ENCODE results near the gene KCNMA1.

Gene KCNMA1

GRCh38 chr10:77315496-77316129 is 322.0 kb downstream of the KCNMA1 start:
- WGBS: 92% methylated on average over 1 of the region's 1 CpG
- H3K27ac ChIP-seq (ENCODE audit: low read depth, low read length): no peak overlapping the region
- no peak overlapping the region for H3K4me3 ChIP-seq (ENCODE audit: low read length)
- H3K9me3 ChIP-seq (ENCODE audit: insufficient read depth, low read depth, low read length): no peaks in the 10 kb centered on the region
- no peak overlapping the region for H3K9ac ChIP-seq (ENCODE audit: low read depth, low read length)
- peaks cover 9% of the 10 kb centered on the region for H3K4me1 ChIP-seq (ENCODE audit: insufficient read depth, low read length)
- H3K27me3 ChIP-seq (ENCODE audit: insufficient read depth, low read length): no peaks in the 10 kb centered on the region
- no peaks in the 10 kb centered on the region for H3K36me3 ChIP-seq (ENCODE audit: insufficient read depth, low read length)

GRCh38 chr10:77313066-77313750 is 324.4 kb downstream of the KCNMA1 start:
- Histone ChIP-seq H3K27ac (ENCODE audit: low read depth, low read length) (no peak overlapping the region), H3K36me3 (ENCODE audit: insufficient read depth, low read length) (no peaks in the 10 kb centered on the region), H3K4me3 (ENCODE audit: low read length) (no peak overlapping the region), H3K9me3 (ENCODE audit: insufficient read depth, low read depth, low read length) (no peaks in the 10 kb centered on the region), H3K27me3 (ENCODE audit: insufficient read depth, low read length) (no peaks in the 10 kb centered on the region), H3K9ac (ENCODE audit: low read depth, low read length) (no peak overlapping the region), H3K4me1 (ENCODE audit: insufficient read depth, low read length) (peaks cover 9% of the 10 kb centered on the region)
- 91% methylated on average over 13 of the region's 13 CpGs for WGBS

DNA sequence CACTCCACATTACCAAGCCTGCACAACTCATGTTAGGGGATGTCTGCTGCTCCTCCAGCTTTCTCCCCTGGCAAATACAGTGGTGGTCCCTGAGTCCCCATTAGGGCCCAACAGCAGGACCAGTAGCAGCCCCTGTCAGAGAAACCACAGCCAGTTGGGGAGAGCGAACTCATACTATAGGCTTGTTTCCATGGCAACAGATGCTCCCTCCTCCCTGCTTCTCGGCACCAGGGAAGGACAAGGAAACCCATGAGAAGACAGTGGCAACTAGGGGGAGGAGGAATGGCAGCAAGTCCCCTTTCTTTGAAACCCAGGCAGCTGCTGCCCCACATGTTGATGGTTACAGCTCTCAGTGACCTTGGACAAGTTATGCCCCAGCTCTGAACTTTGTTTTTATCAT is 326.4 kb downstream of the KCNMA1 start:
- H3K4me1 ChIP-seq (ENCODE audit: insufficient read depth, low read length): peaks cover 9% of the 10 kb centered on the region
- no peak overlapping the region for H3K27ac ChIP-seq (ENCODE audit: low read depth, low read length)
- no peaks in the 10 kb centered on the region for H3K27me3 ChIP-seq (ENCODE audit: insufficient read depth, low read length)
- WGBS: 44% methylated on average over 2 of the region's 2 CpGs
- no peaks in the 10 kb centered on the region for H3K9me3 ChIP-seq (ENCODE audit: insufficient read depth, low read depth, low read length)
- no peak overlapping the region for H3K4me3 ChIP-seq (ENCODE audit: low read length)
- no peak overlapping the region for H3K9ac ChIP-seq (ENCODE audit: low read depth, low read length)
- H3K36me3 ChIP-seq (ENCODE audit: insufficient read depth, low read length): no peaks in the 10 kb centered on the region

GRCh38 chr10:77310288-77310840 is 327.2 kb downstream of the KCNMA1 start:
- no peaks in the 10 kb centered on the region for H3K9me3 ChIP-seq (ENCODE audit: insufficient read depth, low read depth, low read length)
- H3K4me1 ChIP-seq (ENCODE audit: insufficient read depth, low read length): peaks cover 9% of the 10 kb centered on the region
- no peak overlapping the region for H3K4me3 ChIP-seq (ENCODE audit: low read length)
- no peaks in the 10 kb centered on the region for H3K27me3 ChIP-seq (ENCODE audit: insufficient read depth, low read length)
- 86% methylated on average over 6 of the region's 6 CpGs for WGBS
- no peak overlapping the region for H3K27ac ChIP-seq (ENCODE audit: low read depth, low read length)
- H3K36me3 ChIP-seq (ENCODE audit: insufficient read depth, low read length): no peaks in the 10 kb centered on the region
- H3K9ac ChIP-seq (ENCODE audit: low read depth, low read length): no peak overlapping the region

DNA sequence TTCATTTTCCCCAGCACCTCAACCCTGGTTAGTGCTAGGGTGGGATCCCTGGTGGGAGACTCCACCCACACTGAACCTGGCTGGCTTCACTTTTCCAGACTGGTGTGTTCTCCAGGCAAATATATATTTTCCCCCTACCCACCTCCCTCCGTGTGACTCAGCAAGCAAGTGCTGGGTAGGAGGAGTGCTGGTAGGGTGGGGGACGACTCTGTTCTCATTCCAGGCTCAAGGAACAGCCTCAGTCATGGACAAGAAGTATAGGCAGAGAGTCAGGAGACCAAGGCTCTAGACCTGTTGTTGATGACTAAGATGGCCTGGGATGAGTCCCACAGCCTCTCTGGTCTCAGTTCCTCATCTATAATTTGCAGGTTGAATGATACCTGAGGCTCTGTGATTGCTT is 328.1 kb downstream of the KCNMA1 start:
- no peaks in the 10 kb centered on the region for H3K36me3 ChIP-seq (ENCODE audit: insufficient read depth, low read length)

GRCh38 chr10:77309092-77309491 is 328.5 kb downstream of the KCNMA1 start:
- no peaks in the 10 kb centered on the region for H3K27me3 ChIP-seq (ENCODE audit: insufficient read depth, low read length)

More for the DNA sequence above, 328.1 kb downstream of the KCNMA1 start:
- H3K9me3 ChIP-seq (ENCODE audit: insufficient read depth, low read depth, low read length): no peaks in the 10 kb centered on the region
- WGBS: 79% methylated on average over 2 of the region's 2 CpGs
- no peak overlapping the region for H3K27ac ChIP-seq (ENCODE audit: low read depth, low read length)
- H3K27me3 ChIP-seq (ENCODE audit: insufficient read depth, low read length): no peaks in the 10 kb centered on the region
- peaks cover 6% of the 10 kb centered on the region for H3K4me1 ChIP-seq (ENCODE audit: insufficient read depth, low read length)
- no peak overlapping the region for H3K4me3 ChIP-seq (ENCODE audit: low read length)
- H3K9ac ChIP-seq (ENCODE audit: low read depth, low read length): no peak overlapping the region

GRCh38 chr10:77308084-77308732 is 329.4 kb downstream of the KCNMA1 start:
- Histone ChIP-seq H3K27ac (ENCODE audit: low read depth, low read length) (no peak overlapping the region), H3K27me3 (ENCODE audit: insufficient read depth, low read length) (no peaks in the 10 kb centered on the region), H3K4me3 (ENCODE audit: low read length) (no peak overlapping the region), H3K9ac (ENCODE audit: low read depth, low read length) (no peak overlapping the region), H3K36me3 (ENCODE audit: insufficient read depth, low read length) (no peaks in the 10 kb centered on the region), H3K9me3 (ENCODE audit: insufficient read depth, low read depth, low read length) (no peaks in the 10 kb centered on the region), H3K4me1 (ENCODE audit: insufficient read depth, low read length) (no peaks in the 10 kb centered on the region)
- WGBS: 95% methylated on average over 3 of the region's 3 CpGs

More at GRCh38 chr10:77309092-77309491, 328.5 kb downstream of the KCNMA1 start:
- H3K4me1 ChIP-seq (ENCODE audit: insufficient read depth, low read length): peaks cover 2% of the 10 kb centered on the region
- H3K36me3 ChIP-seq (ENCODE audit: insufficient read depth, low read length): no peaks in the 10 kb centered on the region
- no peak overlapping the region for H3K4me3 ChIP-seq (ENCODE audit: low read length)
- no peak overlapping the region for H3K27ac ChIP-seq (ENCODE audit: low read depth, low read length)
- H3K9ac ChIP-seq (ENCODE audit: low read depth, low read length): no peak overlapping the region
- WGBS: 97% methylated on average over 6 of the region's 6 CpGs
- H3K9me3 ChIP-seq (ENCODE audit: insufficient read depth, low read depth, low read length): no peaks in the 10 kb centered on the region

- no peak overlapping the region for H3K4me3 ChIP-seq (ENCODE audit: low read length)
- H3K9me3 ChIP-seq (ENCODE audit: insufficient read depth, low read depth, low read length): no peaks in the 10 kb centered on the region; the same call in 1 of the 2 replicates
- H3K27me3 ChIP-seq (ENCODE audit: insufficient read depth, low read length): no peaks in the 10 kb centered on the region
- no peak overlapping the region for H3K9ac ChIP-seq (ENCODE audit: low read depth, low read length)
- 94% methylated on average over 4 of the region's 4 CpGs for WGBS
- H3K27ac ChIP-seq (ENCODE audit: low read depth, low read length): no peak overlapping the region
- no peaks in the 10 kb centered on the region for H3K36me3 ChIP-seq (ENCODE audit: insufficient read depth, low read length)
- H3K4me1 ChIP-seq (ENCODE audit: insufficient read depth, low read length): no peaks in the 10 kb centered on the region
Observed at GRCh38 chr10:77306666-77307065, 330.9 kb downstream of the KCNMA1 start.

DNA sequence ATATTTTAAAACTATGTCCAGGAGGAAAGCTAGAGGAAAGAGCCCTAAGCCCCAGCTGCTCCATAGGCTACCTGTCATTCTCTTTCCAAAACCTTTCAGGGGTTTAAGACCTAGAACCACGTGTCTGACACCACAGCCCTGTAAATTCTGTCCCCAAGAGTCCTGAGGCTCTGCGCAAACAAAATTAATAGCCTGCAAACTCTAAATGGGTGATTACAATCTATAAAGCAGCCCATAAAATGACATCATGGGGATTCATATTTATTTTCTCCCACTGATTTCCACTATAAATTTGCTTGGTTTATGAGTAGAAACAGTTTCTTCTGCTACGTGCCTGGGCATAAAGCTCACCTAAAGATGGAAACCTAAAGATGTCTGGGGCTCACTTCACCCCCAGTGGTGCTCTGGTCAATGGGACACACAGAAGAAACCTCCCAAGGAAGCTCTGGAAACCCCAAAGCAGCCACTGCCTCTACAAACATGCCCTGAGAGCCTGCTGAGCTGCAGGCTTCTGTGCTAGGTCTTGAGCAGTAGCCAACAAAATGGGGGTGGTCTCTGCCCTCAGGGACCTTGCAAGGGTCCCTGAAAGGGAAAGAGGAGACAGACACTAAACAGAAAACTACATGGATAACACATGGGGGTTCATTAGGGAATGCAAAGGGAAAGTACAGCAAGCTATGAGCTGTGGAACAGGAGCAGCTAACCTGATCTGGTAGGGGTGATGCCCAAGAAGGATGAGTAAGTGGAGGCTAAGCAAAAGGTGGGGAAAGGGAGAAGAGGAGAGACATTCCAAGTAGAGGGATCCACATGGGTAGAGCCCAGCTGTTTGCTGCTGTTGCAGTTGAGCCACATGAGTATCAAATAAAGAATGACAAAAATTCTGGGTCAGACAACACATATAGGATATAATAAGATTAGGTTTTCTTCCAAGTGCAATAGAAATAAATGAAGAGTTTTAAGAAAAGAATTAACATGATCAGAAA is 331.7 kb downstream of the KCNMA1 start:
- 92% methylated on average over 3 of the region's 3 CpGs for WGBS
- no peak overlapping the region for H3K9ac ChIP-seq (ENCODE audit: low read depth, low read length)
- H3K27ac ChIP-seq (ENCODE audit: low read depth, low read length): no peak overlapping the region

DNA sequence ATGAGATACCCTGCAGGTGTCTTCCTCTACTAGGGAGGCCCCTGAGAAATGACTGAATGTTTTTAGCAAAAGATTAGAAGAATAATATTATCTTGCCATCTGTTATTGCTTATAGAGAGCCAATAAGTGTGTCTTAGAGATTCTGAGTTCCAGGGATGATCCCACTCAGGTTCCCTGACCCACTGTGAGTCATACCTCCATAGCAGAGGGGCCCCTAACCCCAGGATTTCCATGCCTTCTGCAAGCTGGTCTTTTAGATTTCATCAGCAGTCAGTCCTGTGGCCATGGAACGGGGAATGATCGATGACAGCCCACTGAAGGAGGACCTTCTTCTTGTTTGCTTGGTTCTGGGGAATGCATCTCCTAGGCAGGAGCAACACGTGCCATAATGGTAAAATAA is 333.4 kb downstream of the KCNMA1 start:
- WGBS: 89% methylated on average over 3 of the region's 3 CpGs
- Histone ChIP-seq H3K27me3 (ENCODE audit: insufficient read depth, low read length) (no peaks in the 10 kb centered on the region; the same call in 1 of the 2 replicates), H3K9ac (ENCODE audit: low read depth, low read length) (no peak overlapping the region), H3K4me3 (ENCODE audit: low read length) (no peak overlapping the region), H3K4me1 (ENCODE audit: insufficient read depth, low read length) (no peaks in the 10 kb centered on the region), H3K9me3 (ENCODE audit: insufficient read depth, low read depth, low read length) (no peaks in the 10 kb centered on the region; the same call in 1 of the 2 replicates), H3K36me3 (ENCODE audit: insufficient read depth, low read length) (no peaks in the 10 kb centered on the region), H3K27ac (ENCODE audit: low read depth, low read length) (no peak overlapping the region)

More for the DNA sequence above, 331.7 kb downstream of the KCNMA1 start:
- Histone ChIP-seq H3K4me3 (ENCODE audit: low read length) (no peak overlapping the region), H3K9me3 (ENCODE audit: insufficient read depth, low read depth, low read length) (no peaks in the 10 kb centered on the region; the same call in 1 of the 2 replicates), H3K4me1 (ENCODE audit: insufficient read depth, low read length) (no peaks in the 10 kb centered on the region), H3K36me3 (ENCODE audit: insufficient read depth, low read length) (no peaks in the 10 kb centered on the region), H3K27me3 (ENCODE audit: insufficient read depth, low read length) (no peaks in the 10 kb centered on the region)

All from HUES64 (cell line).